Measurements from ENCODE around the gene FGFRL1.

DNA sequence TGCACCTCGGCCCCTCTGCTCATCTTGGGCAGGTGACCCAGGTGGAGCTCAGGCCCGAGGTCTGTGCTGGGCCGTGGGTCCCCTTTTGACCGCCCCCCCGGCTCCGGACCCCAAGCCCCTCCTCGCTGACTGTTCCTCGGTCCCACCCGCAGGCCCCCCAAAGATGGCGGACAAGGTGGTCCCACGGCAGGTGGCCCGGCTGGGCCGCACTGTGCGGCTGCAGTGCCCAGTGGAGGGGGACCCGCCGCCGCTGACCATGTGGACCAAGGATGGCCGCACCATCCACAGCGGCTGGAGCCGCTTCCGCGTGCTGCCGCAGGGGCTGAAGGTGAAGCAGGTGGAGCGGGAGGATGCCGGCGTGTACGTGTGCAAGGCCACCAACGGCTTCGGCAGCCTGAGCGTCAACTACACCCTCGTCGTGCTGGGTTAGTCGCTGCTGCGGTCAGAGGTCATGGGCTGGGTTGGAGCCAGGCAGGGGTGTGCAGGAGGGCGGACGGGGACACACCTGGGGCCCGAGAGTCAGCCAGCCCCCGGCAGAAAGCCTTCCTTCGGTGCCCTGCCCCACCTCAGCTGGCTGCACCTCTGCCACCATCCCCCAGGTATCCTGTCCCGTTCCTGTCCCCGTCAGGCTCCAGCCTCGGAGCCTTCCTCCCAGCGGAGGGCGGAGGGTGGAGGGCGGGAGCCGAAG, 10.8 kb downstream of the FGFRL1 start:
- TF ChIP-seq, protein P1, sequence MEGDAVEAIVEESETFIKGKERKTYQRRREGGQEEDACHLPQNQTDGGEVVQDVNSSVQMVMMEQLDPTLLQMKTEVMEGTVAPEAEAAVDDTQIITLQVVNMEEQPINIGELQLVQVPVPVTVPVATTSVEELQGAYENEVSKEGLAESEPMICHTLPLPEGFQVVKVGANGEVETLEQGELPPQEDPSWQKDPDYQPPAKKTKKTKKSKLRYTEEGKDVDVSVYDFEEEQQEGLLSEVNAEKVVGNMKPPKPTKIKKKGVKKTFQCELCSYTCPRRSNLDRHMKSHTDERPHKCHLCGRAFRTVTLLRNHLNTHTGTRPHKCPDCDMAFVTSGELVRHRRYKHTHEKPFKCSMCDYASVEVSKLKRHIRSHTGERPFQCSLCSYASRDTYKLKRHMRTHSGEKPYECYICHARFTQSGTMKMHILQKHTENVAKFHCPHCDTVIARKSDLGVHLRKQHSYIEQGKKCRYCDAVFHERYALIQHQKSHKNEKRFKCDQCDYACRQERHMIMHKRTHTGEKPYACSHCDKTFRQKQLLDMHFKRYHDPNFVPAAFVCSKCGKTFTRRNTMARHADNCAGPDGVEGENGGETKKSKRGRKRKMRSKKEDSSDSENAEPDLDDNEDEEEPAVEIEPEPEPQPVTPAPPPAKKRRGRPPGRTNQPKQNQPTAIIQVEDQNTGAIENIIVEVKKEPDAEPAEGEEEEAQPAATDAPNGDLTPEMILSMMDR (conservative IDR thresholded peaks at IDR 0.05; ENCODE audit: low read depth, low read length), result no peak
- TF ChIP-seq EZH2 (IDR thresholded peaks at IDR 0.05; ENCODE audit: borderline replicate concordance, low read depth, low read length, poor library complexity, severe bottlenecking), result no peak
